ENCODE data around the gene OLFML1.

DNA sequence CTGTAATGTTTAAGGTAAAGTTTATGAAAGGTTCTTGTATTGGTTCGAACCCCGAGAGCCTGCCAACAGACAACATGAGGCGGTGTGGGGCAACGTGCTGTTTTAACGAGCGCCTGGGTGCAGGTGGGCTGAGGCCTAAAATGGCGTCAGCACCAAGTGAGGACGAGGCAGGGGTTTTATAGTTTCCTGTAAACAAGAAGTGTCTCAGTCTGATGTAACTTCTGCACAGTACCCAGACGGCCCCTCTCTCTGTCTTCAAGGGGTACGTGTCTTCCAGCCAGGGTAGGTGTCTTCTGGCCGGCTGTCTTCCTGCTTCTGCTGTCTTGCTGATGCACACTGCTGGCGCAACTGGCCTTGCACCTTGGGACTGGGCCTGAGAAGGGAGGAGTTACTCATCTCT lies 31.2 kb downstream of the OLFML1 start:
- TF ChIP-seq POLR2A (IDR thresholded peaks at IDR 0.05; ENCODE audit: low read depth, low read length) (no peak), POLR2AphosphoS5 (IDR thresholded peaks at IDR 0.05; ENCODE audit: low read depth, low read length) (no peak), TAF1 (IDR thresholded peaks at IDR 0.05; ENCODE audit: low read depth, low read length) (no peak), POU2F2 (IDR thresholded peaks at IDR 0.05; ENCODE audit: low read depth, low read length) (no peak), SPI1 (IDR thresholded peaks at IDR 0.05; ENCODE audit: low read depth, low read length) (no peak)
